ENCODE measurements around the gene SERPINH1.

SERPINH1 gene

DNA sequence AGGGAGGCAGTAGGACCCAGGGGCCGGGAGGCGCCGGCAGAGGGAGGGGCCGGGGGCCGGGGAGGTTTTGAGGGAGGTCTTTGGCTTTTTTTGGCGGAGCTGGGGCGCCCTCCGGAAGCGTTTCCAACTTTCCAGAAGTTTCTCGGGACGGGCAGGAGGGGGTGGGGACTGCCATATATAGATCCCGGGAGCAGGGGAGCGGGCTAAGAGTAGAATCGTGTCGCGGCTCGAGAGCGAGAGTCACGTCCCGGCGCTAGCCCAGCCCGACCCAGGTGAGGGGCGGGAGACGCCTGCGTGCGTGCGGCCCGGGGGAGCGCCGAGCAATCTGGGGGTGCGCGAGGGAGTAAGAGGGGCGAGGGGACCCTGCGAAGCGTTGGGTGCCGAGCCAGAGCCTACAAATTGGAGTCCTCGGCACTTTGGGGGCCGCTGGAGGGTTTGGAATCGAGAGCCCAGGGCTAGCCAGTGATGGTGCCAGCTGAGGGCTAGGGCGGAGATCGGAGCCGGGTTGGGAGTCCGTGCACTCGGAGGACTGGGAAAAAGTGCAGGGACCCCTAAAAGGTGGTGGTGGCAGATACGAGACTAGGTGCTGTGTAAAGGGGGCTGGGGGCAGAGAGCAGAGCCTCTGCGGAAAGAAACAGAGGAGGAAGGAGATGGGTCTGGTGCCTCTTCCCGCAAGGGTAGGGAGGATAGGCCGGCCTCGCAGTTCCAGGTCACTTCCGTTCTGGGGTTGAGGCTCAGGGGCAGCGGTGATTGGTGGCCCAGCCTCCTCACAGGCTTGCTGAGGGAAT is at the start of gene SERPINH1:
TSS of gene SERPINH1 (plus strand) at position 206 of the 788 bp plus-strand sequence. CDS start 4,097 bp downstream, outside the sequence.
- DNase-seq (ENCODE audit: low read depth, low spot score): no peak

DNA sequence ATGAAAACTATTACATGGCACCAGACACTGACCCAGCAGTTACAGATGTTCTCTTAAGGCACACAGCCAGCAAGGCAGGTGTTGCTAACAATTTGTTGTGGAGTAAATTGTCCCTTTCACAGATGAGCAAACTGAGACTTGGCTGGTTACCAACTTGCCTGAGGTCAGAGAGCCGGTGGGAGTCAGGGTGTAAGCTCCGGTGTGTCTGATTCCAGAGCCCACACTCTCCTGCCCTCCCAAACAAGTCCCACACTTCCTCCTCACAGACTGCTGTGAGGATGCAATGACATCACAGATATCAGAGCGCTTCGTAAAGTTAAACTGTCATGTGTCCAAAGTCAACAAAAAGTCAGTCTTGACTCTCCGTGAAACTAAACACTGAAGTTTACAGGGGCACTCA is 48.8 kb upstream of the SERPINH1 start:
- no peak for DNase-seq (ENCODE audit: low read depth, low spot score)

DNA sequence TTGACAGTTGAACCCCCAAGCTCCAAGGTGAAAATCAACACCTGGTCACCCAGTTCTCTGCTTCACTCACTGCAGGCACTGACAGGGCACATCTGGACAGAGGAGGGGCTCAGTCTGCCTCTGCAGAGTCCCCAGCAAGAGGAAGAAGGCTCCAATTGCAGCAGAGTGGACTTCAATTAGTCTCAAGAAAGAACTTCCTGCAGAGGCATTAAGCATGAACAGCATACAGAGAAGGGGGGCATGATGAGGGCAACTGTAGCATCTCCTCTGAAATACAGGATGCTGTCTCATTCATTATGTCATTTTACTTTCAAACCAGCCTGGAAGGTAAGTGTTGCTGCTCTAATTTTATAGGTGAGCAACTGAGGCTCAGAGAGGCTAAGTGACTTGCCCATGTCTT is 47.5 kb upstream of the SERPINH1 start:
- DNase-seq (ENCODE audit: low read depth, low spot score): no peak

DNA sequence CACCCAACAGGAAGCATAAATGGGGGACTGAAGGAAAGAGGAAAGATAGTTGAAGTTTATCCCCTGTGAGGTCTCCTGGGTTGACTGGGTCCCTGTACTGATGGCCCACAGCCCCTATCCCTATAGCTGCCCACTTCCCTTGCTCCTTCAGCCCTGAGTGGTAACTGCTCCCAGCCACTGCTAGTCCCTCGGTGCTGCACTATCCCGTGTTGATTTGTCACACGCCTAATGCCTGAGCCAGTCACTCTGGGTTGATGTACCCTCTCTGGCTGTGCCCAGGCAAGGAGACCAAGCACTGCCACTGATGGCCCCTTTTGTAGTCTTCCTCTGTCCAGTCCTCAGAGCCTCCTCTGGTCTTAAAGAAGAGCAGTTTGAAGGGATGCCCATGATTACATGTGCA is 45.9 kb upstream of the SERPINH1 start:
- no peak for DNase-seq (ENCODE audit: low read depth, low spot score)

DNA sequence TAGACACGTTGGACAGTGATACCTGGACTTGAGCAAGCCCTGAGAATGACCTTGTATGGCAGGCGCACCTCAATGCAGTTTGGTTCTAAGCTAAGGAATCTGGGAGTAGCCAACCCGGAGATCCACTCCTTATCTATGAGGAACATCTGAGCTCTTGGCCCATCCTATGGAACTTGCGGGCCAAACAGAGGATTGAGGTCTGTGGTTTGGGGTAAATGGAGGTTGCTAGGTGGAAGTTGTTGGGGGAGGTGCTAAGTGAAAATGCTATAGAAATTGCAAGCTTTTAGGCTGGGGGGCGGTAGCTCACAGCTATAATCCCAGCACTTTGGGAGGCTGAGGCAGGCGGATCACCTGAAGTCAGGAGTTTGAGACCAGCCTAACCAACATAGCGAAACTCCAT is 45.2 kb upstream of the SERPINH1 start:
- DNase-seq (ENCODE audit: low read depth, low spot score): no peak

DNA sequence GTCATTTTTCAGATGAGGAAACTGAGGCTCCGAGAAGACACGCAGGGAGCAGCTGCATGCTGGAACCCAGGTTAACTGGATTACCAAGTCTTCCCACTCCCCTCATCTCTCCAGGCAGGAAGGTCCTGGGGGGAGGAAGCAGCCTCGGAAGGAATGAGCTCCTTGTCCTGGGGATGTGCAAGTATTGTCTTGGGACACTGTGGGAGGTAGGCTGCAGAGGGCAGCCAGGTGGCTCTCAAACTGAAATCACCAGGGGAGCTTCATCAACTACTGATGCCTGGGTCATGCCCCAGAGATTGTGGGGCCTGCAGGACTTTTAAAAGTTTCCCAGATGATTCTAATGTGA is 43.9 kb upstream of the SERPINH1 start:
- DNase-seq (ENCODE audit: low read depth, low spot score): no peak

DNA sequence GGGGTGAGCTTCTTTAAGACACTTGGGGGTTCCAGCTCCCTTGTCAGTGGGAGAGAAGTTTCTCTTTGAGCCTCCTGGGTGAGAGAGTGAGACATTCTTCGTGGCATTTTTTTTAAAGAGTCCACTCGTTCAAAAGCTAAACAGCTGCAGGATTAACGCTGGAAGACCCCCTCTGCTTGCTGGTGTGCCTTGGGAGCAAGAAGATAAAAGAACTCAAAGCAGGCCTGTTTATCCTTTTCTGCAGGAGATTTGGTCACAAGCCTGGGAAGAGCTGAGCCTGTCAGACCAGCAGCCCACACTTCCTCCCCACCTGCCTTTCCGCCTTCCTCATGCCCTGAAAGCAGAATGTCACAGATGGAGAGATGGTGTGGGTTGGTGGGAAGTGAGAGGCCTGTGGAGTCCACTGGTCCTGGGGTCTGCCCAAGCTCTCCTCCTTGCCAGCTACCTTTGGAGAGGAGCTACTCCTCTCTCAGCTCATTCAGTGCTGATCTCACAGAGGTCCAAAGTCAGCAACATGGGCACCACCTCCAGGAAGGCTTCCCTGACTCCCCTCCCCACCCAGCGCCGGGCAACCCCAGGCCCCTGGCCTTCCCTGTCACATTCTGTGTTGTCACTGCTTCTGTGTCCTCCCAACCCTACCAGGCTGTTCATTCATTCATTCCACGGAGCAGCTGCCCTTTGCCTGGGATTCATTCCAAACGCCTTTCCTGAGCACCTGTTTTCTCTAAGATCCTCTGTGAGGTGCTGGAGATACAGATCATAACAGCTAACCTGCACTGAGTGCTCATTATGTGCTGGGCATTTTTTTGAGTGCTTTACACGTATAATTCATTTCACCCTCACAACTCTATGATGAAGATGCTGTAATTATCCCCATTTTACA is 43.0 kb upstream of the SERPINH1 start:
- no peak for DNase-seq (ENCODE audit: low read depth, low spot score)

DNA sequence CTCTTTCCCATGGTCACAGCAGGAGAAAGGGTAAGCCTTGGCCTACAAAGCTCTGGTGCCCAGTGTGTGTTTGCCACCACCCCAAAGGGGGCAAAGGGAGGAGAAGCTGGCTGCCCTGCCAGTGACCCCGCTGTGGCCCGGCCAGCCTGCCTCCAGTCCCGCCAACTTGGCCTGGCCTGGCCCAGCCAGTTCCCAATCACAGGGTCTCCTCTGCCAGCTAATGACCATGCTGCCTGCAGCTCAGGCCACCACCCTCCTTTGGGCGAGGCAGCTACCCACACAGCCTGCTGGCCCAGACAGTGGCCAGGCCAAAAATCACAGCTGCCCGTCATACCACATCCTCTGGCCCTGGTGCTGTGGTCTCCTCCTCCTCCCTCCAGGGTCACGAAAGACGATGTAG is 41.4 kb upstream of the SERPINH1 start:
- DNase-seq (ENCODE audit: low read depth, low spot score): no peak

DNA sequence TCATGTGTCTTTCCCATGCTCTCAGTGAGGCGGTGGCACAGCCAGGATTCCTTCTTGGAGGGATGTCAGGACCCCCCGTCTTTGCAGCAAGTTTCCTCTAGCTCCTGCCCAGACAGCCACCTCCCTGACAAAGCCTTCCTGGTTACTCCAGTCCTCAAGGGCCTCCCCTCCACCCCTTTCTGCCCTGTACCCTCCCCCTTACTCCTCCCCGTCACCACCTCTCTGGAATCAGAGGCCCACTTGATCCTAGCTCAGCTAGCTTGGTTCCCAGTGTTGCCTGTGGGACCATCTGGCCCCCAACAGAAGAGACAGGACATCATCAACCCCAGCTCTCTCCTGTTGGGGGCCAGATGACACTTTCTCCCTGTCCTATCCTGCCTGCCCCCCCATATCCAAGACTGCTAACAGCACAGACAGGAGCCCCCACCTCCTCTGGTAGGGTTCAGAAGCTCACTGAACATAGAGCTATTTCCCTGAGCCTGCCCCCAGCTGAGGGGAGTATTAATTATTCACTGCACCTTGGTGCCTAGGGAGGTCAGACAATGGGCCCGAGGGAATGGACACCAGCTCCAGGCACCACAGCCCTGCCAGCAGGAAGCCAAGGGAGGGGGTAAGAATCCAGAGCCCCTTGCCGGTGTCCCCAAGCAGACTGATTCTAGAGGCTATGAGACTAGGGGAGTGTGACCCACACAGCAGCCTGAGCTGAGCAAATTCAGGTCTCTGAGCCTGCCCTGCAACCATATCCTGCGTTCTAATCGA is 39.6 kb upstream of the SERPINH1 start:
- DNase-seq (ENCODE audit: low read depth, low spot score): no peak

DNA sequence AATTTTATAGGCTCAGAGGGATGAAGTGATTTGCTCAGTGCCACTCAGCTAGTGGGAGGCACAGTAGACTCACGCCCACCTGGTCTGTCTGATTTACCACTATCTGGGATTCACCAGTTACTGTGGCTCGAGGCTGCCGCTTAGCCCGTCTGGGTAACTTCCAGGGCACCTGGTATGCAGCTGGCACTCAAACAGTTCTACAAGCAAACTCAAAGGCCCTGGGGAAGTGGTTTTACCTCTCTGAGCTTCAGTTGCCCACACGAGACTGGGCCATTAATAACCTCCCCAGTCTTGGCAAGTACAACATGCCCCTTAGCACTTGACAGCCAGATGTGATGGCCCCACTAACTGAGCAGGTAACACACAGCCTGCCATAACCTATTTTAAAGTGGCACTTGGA is 38.9 kb upstream of the SERPINH1 start:
- DNase-seq (ENCODE audit: low read depth, low spot score): no peak

DNA sequence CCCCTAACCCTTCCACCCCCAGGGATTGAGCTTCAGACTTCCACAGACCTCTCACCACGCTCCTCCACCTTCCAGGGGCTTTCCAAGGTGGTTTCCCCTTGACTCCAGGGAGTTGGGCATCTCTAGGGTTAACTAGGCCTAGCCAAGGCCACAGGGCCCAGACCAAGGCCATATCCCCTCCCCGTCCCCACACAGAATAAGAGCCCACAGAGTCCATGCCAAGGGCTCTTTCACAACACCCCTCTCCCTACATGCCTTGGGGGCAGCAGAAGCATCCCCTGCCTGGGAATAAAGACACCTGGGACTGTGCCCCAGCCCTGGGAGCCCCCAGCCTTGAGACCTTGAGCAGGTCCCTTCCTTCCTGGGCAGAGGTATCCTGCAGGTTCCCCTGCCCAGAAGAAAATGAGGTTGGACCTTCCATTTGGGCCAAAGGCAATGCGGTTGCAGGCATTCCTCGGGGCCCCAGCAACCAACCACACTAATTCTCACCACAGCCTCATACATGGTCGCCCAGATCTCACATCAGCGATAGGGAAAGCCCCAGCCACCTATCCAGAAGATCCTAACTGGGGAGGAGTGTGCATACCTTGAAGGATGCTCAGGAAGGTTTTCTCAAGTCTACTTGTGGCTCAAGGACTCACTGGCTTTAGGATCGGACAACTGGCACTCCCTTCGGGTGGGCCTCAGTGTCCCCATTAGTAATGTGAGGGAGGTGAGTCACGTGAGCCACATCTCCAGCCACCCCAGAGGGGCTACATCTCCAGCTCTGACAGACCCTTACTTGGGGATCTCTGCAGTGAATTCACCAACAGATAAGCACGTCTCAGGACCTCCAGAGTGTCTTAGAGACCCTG is 38.0 kb upstream of the SERPINH1 start:
- DNase-seq (ENCODE audit: low read depth, low spot score): no peak

DNA sequence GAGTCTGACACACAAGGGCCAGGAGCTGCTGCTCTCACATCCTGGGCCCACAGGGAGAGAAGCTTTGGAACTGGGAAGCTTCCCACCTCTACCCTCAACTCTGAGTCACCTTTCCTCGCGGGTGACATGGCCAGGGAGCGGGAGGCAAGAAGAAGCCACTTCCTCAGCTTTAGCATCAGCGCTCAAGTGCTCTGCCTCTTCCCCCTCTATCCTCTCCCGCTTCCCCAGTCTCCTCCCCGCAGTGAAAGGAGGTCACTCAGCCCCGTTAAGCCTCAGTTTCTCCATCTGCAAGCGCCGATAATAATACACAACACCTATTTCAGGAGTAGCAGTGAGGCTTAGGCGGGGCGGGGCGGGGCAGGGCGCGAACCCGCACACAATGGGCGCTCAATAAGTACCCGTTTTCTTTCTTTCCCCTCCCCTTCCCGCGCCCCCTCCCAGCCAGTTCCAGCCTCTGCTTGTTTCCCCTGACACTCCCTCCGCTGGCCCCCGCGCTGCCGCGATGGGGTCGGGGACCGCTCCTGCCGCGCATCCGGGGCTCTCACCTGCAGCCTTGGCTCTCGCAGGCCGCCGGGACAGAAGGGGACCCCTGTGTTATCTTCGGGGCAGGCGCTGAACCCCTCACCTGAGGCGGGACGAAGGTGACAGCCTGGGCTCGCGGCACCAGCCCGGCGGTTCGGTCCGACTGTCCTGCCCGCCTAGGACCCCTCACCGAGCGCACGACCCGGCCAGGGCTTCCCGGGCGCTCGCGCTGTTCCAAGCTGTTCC is 37.2 kb upstream of the SERPINH1 start:
- DNase-seq (ENCODE audit: low read depth, low spot score): no peak

DNA sequence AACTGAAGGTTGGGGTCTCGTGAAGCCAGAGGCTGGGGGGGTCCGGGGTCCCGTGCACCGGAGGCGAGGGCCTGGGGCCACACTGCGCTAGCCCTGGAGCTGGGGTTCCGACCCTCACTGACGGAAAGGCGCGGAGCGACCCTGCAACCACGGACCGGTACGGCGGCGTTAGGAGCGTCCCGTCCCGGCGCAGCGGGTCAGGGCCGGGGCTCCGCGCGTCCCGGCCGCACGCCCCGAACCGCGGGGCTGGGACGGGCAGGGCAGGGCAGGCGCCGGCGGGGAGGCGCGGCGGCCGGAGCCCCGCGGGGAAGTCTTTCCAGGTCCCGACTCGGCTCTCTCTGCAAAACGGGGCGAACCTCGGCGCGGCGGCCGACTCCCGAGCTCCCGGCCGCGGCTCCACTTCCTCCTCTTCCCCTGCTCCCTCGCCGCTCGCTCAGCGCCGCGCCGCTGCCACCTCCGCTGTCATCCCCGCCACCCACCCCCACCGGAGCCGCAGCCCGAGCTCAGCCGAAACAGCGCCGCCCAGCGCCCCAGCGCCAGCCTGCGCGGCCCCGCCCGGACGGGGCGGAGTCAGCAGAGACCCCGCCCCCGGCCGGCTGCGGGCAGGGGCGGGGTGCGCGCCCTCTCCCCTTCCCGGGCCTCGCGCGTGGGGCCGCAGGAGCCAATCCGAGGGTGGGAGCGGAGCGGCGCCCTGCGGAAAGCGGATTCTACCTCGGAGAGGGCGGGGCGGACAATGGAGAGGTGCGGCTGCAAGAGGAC is 36.4 kb upstream of the SERPINH1 start, which contains the start of gene GDPD5:
TSS of gene GDPD5 (minus strand) at position 509 of the 759 bp plus-strand sequence. CDS start 48,206 bp downstream, outside the sequence.
- DNase-seq (ENCODE audit: low read depth, low spot score): peak; percentile 40

DNA sequence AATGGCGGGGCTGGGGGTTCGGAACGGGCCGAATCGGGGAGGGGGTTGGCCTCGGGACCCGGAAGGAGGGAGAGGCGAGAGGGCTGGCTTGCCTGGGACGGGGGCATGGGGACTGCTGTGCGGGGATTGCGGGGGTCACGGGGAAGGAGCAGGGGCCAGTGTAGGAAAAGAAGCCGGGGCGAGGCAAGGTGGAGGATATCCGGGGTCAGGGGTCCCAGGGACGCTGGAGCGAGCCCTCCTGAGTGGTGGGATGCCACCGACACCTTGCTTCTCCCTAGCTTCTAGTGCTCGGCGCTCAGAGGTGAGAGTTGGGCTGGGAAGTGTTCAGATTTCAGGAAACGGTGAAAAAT is 35.9 kb upstream of the SERPINH1 start:
- no peak for DNase-seq (ENCODE audit: low read depth, low spot score)

DNA sequence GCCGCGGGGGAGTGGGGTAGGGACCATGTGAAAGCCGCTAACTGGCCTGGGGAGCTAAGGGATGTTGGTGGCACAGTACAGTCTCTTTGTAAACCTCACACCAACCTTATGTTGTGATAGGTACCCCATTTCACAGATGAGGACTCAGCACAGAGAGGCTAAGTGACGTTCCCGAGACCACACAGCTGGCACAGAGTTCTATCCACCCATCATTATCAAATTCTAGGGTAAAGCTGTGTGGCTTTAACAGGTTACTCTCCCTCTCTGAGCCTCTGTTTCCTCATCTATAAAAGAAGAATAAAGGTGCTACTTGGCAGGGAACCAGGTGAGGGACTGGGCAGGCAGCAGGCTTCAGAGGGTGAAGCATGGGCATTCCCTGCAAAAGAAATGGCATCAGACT is 34.9 kb upstream of the SERPINH1 start:
- DNase-seq (ENCODE audit: low read depth, low spot score): no peak

DNA sequence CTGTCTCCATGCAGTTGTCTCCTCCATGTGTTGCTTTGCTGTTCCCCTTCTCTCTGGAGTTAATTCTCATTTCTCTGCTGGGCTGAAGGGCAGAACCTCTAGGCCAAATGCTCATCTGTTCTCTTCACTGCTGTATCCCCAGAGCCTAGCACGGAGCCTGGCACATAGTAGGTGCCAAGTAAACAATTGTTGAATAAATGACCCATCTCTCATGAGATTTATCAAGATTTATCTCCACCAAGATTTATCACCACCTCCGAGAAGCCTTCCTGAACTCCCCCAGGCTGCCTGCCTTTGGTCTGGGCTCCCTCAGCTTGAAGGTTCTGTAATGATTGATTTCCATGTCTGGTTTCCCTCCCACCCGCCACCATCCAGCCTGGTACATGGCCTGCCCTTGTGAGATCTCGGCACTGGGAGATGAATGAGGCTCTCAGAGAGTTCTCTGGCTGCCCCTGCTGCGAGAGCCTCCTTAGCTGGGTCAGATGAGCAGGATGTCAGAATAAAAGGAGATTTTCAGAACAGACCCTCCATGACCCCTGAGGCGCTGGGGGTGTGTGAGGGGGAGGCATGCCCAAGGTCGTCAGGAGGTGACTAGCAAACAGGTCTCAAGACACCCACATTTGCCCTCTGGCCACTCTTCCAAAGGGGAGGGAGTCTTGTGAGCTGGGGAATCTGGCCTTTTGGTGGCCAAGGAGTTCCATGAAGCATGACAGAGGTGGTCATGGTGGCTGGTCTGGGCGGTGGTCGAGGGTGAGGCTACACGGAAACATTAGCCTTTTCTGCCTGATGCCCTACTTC is 33.9 kb upstream of the SERPINH1 start:
- DNase-seq (ENCODE audit: low read depth, low spot score): no peak

DNA sequence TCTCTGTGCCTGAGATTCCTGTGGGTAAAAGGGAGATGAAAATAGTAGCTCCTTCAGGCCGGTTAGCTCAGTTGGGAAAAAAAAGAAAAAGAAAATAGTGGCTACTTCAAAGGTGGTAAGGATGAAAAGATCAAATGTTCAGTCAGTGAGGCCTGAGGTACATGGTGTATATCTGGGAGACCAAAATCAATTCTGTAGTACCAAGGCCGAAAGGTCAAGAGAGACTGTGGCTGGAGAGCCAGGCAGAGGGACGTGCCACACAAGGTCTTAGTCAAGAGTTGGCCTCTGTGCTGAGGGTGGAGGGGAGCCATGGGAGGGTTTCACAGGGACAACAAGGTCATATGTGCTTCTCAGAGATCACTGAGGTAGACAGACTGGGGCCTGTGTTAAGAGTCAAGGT is 31.5 kb upstream of the SERPINH1 start:
- DNase-seq (ENCODE audit: low read depth, low spot score): no peak

DNA sequence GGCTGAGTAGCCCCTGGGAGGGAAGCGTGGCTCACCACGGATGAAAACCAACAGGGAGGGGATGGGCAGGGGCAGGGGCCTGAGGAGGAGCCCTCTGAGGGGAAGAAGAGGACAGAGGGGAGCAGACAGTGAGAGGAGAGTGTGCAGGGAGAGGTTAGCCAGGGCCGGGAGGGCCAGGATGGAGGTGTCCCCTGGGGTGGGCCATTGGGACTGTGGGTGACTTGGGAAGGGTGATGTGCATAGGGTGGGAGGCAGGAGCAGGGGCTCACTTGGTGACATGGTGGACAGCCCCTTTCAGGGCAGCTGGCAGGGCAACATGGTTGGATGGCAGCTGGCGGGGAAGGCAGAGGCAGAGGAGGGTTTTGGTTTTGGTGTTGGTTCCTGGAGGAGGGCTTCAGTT is 30.7 kb upstream of the SERPINH1 start:
- DNase-seq (ENCODE audit: low read depth, low spot score): no peak
